ENCODE results near the gene ZNF865. TPM values are rescaled to one million over a fixed set of nuclear protein-coding genes. Genes with fewer than 3 reads are reported as not detected.

Gene ZNF865
- total RNA-seq, 2 donors from 2014 or later = 18.4 to 21.0 TPM

GRCh38 chr19:55648585-55649267 lies 43.3 kb downstream of the ZNF865 start:
- Histone ChIP-seq H3K4me3 (peak overlapping the region; percentile 74 to 86), H3K4me1 (replicated peaks) (peaks cover 21% of the 10 kb centered on the region), H3K36me3 (no peaks in the 10 kb centered on the region), H3K9me3 (no peaks in the 10 kb centered on the region), H3K27ac (peak overlapping the region; percentile 81 to 85), H3K27me3 (replicated peaks; ENCODE audit: insufficient read depth) (no peaks in the 10 kb centered on the region)
- 11% methylated on average over 25 of the region's 25 CpGs for WGBS
- intact Hi-C loops (cut with DNase I) = no loop called here
- no peak for DNase-seq (ENCODE audit: low spot score)
- TF ChIP-seq POLR2A (IDR thresholded peaks at IDR 0.05) (no peak), POLR2AphosphoS5 (IDR thresholded peaks at IDR 0.05) (no peak)
- TF ChIP-seq, protein P1, sequence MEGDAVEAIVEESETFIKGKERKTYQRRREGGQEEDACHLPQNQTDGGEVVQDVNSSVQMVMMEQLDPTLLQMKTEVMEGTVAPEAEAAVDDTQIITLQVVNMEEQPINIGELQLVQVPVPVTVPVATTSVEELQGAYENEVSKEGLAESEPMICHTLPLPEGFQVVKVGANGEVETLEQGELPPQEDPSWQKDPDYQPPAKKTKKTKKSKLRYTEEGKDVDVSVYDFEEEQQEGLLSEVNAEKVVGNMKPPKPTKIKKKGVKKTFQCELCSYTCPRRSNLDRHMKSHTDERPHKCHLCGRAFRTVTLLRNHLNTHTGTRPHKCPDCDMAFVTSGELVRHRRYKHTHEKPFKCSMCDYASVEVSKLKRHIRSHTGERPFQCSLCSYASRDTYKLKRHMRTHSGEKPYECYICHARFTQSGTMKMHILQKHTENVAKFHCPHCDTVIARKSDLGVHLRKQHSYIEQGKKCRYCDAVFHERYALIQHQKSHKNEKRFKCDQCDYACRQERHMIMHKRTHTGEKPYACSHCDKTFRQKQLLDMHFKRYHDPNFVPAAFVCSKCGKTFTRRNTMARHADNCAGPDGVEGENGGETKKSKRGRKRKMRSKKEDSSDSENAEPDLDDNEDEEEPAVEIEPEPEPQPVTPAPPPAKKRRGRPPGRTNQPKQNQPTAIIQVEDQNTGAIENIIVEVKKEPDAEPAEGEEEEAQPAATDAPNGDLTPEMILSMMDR (IDR thresholded peaks at IDR 0.05) = no peak

- peak overlapping the region in 1 of 2 donors; percentile 81 for H3K27ac ChIP-seq
- no peaks in the 10 kb centered on the region for H3K36me3 ChIP-seq
- DNase-seq (ENCODE audit: low spot score) = no peak
- no peaks in the 10 kb centered on the region for H3K9me3 ChIP-seq
- peaks cover 17% of the 10 kb centered on the region for H3K4me1 ChIP-seq (replicated peaks)
- intact Hi-C loops (cut with DNase I) = loop anchor here (10.0 kb wide), 1 partner anchor 535 kb away; the partner anchor contains the start of gene PPP1R12C
- TF ChIP-seq POLR2AphosphoS5 (IDR thresholded peaks at IDR 0.05) (no peak), POLR2A (IDR thresholded peaks at IDR 0.05) (no peak)
- TF ChIP-seq, protein P1 (IDR thresholded peaks at IDR 0.05) = no peak
- WGBS = 74% methylated on average over 17 of the region's 17 CpGs
- H3K4me3 ChIP-seq = peak overlapping the region in 1 of 2 donors; percentile 74
- no peaks in the 10 kb centered on the region for H3K27me3 ChIP-seq (replicated peaks; ENCODE audit: insufficient read depth)
Measured at GRCh38 chr19:55649268-55650125, 44.0 kb downstream of the ZNF865 start.

GRCh38 chr19:55650126-55650557 lies 44.7 kb downstream of the ZNF865 start:
- Histone ChIP-seq H3K4me1 (replicated peaks) (peaks cover 10% of the 10 kb centered on the region), H3K9me3 (no peaks in the 10 kb centered on the region), H3K4me3 (no peak overlapping the region), H3K27me3 (replicated peaks; ENCODE audit: insufficient read depth) (no peaks in the 10 kb centered on the region), H3K27ac (no peak overlapping the region), H3K36me3 (no peaks in the 10 kb centered on the region)
- no peak for DNase-seq (ENCODE audit: low spot score)
- TF ChIP-seq POLR2A (IDR thresholded peaks at IDR 0.05) (no peak), POLR2AphosphoS5 (IDR thresholded peaks at IDR 0.05) (no peak)
- TF ChIP-seq, protein P1 (IDR thresholded peaks at IDR 0.05) = no peak
- 90% methylated on average over 4 of the region's 4 CpGs for WGBS
- intact Hi-C loops (cut with DNase I) = loop anchor here (10.0 kb wide), 1 partner anchor 535 kb away; the partner anchor contains the start of gene PPP1R12C

GRCh38 chr19:55650602-55651230 lies 45.3 kb downstream of the ZNF865 start:
- no peak for DNase-seq (ENCODE audit: low spot score)
- WGBS = 94% methylated on average over 17 of the region's 17 CpGs
- Histone ChIP-seq H3K4me1 (replicated peaks) (peaks cover 9% of the 10 kb centered on the region), H3K27ac (no peak overlapping the region), H3K36me3 (no peaks in the 10 kb centered on the region), H3K9me3 (no peaks in the 10 kb centered on the region), H3K4me3 (no peak overlapping the region), H3K27me3 (replicated peaks; ENCODE audit: insufficient read depth) (no peaks in the 10 kb centered on the region)
- TF ChIP-seq POLR2AphosphoS5 (IDR thresholded peaks at IDR 0.05) = no peak
- TF ChIP-seq POLR2A (IDR thresholded peaks at IDR 0.05) = no peak
- TF ChIP-seq, protein P1 (IDR thresholded peaks at IDR 0.05) = no peak
- intact Hi-C loops (cut with DNase I) = loop anchor here (10.0 kb wide), 1 partner anchor 536 kb away; the partner anchor contains the start of gene PPP1R12C
